SKM-1 treated with dmso at 0.1 percent for 144 hours (cell line): ENCODE results near the gene MEP1A.
"Not testable (repeated sequence)": the region's sequence is repeated elsewhere in the genome, so short reads cannot be mapped to it uniquely, and the experiment has no call there.

ENCODE experiments used
- DNase-seq: peaks from one replicate; lab custom pipeline; 2025; ENCODE audit not compliant: unreplicated experiment; lab: John Stamatoyannopoulos, UW

The MEP1A gene

DNA sequence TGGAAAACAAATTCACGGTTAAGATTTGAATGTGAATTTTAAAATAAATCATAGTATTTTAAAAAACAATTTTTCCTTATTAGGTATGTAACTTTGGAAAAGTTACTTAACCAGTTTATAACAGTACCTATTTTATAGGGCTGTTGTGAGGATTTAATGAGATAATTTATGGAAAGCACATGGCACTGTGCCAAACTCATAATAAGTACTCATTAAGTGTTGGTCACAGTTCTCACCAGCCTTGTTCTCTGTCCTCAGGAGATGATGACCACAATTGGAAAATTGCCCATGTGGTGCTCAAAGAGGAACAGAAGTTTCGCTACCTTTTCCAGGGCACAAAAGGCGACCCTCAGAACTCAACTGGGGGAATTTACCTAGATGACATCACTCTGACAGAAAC lies 39.6 kb downstream of the MEP1A start:
- DNase-seq: no peak

DNA sequence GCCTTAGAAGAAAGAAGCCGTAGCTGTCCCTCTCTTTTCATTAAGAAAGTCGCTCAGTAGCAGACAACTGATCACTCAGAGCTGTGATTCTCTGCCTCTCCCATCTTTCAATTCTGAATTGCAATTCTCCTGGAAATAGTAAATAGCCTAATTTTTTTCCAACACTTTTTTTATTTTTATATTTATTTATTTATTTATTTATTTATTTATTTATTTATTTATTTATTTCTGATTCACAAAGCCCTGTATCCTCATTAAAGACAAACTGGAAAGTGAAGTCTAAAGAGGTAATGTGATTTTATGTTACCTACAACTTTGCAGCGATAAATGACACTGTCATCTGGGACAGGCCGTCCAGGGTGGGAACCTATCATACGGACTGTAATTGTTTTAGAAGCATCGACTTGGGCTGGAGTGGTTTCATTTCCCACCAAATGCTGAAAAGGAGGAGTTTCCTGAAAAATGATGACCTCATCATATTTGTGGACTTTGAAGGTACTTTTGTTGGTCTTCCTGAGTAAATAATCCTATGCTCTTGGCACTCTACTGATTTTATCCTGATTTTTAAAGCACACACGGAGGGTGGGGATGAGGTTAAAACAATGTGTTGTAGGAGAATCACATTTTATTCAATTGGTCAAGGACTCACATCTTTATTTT lies 41.2 kb downstream of the MEP1A start:
- not testable (repeated sequence) for DNase-seq

DNA sequence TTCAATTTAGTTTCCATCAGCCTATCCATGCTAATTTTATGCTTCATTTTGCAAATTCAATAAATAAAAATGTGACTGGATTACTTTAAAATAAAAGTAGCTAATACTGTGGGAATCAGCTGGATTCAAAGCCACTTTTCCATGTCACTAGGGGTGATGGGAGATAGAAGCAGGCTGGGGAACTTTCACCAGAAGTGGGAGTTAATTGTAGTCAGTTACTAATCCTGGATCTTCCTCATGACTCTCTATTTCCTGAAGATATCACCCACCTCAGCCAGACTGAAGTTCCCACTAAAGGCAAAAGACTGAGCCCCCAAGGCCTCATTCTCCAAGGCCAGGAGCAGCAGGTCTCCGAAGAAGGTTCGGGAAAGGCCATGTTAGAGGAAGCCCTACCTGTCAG lies 41.8 kb downstream of the MEP1A start:
- not testable (repeated sequence) for DNase-seq

DNA sequence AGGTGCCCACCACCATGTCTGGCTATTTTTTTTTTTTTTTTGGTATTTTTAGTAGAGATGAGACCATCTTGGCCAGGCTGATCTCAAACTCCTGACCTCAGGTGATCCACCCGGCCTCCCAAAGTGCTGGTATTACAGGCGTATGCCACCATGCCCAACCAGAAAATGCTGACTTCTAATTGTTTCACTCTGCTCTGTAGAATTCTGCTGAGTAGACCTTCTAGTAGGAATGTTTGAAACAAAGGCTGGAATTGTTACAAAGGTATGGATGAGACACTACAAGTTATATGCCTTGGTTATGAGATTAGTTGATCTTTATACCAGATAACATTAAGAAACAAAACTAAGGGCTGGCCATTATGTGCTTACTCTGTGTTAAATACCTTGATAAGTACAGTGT lies 44.8 kb downstream of the MEP1A start:
- no peak for DNase-seq

DNA sequence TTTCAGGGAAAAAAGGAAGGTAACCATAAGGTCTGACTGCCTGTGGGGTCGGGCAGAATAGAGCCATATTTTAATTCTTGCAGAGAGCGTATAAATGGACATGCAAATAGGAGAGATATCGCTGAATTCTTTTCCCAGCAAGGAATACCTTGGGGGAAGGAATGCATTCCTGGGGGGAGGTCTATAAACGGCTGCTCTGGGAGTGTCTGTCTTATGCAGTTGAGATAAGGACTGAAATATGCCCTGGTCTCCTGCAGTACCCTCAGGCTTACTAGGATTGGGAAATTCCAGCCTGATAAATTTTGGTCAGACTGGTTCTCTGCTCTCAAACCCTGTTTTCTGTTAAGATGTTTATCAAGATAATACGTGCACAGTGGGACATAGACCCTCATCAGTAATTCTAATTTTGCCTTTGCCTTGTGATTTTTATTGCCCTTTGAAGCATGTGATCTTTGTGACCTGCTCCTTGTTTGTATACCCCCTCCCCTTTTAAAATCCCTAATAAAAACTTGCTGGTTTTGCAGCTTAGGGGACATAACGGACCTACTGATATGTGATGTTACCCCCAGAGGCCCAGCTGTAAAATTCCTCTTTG lies 49.2 kb downstream of the MEP1A start:
- DNase-seq: not testable (repeated sequence)

DNA sequence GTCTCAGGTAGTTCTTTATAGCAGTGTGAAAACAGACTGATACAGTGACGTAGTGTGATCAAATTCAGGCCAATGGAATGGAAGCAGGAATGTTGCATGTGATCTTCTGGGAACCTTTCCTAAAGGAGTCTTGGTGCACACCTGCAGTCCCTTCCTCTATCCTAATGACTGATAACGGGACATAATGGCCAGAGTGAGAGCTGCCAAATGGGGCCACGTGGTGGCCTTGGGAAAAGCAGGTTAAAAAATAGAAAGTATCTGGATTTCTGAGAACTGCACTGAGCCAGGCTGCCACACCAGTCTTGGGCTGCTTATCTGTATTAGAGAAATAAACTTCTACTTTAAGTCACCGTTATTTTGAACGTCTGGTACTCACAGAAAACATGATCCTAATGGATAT lies 51.9 kb downstream of the MEP1A start:
- DNase-seq: no peak

DNA sequence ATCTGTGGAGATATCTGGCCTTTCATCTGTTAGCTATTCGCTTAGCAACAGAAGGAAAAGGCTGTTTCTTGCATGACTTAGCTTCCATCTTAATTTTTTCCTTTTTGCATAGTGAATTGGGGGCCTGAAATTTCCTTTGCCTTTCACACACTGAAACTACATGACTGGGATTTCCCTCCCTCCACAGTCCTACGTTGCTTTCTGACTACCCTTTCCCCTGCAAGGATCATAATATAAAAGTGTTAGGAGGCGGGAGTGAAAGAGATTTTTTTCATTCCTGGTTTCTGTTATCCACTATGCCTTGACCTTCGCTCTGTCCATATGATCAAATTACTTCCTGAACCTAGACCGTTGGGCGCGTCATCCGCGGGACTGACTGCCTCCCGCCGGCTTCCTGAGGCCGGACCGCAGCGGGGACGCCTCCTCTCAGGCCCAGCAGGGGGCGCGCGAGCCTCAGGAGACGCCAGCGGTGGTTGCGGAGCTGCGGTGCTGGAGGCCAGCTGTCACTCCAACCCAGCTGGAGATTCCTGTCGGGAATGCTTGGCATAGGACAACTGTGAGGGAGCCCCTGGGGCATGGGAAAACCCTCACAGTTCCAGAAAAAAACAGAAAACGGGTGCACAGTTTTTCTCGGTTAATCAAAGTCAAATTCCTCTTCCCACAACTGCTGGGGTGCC lies 55.6 kb downstream of the MEP1A start:
- DNase-seq: peak; percentile 60

DNA sequence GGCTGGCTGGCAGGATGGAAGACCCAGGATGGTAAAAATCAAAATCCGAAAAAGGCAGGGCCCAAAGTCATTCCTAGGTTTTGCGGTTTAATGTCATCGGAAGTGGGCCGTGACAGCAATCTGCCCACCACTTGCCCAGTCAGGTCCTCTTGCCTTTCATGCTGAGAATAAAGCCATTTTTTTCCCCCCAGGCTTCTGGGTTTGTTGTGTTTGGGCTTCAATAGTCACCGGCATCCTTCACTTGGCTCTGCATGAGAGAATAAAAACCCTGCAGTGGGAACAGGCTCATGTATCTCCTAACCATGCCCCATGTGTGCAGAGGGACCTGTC lies 56.1 kb downstream of the MEP1A start:
- DNase-seq: no peak

DNA sequence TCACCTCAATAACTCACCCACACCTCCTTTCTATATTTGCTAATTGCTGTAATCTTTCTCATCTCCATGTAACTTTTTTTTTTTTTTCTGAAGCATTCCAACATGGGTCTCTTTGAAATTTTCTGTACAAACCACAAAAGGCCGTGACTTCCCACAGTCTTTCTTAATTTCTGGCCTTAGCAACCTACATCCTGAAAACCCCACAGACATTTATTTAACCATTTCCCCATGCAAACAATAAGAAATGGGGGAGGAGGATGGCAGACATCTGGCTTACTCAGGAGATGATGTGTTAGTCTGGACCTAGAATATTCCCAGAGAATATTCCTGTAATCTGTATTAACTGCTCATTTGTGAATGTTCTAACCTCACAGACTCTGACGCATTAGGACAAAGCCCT lies 57.6 kb downstream of the MEP1A start:
- peak; percentile 9 for DNase-seq

DNA sequence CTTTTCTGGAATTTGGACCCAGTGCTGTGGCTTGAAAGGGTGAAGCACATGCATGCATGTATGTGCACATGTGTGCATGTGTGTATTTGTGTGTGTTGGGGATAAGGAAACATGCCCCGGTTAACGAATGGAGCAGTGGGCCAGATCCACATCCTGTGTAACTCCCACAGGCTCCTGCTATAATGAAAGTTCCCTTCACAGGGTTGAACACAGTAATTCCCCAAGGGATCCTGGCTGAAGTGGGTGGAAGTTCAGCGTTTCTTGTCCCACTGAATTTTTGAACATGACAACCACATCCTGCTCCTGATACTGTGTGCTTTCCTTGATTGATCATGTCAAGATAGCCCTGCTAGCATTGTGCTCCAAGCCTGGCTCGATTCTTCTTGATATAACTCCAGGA lies 58.4 kb downstream of the MEP1A start:
- DNase-seq: not testable (repeated sequence)

DNA sequence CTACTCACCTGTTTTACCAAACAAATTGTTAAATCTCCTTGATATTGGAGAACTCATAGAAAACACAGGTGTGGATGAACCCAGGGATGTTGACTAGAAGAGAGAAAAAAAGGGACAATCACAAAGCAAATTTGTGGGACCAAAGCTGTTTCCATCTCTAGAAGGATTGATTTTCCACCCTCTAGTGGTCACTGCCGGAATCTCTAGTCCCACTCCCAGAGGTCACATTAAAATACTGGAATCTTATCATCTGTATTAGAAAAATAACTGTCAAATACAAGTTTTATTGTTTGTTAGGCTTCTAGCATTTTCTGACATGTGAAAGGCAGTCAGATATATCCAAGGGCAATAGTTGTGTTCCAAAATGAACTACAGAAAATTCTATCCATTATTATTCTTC lies 62.8 kb downstream of the MEP1A start:
- DNase-seq: peak; percentile 15

DNA sequence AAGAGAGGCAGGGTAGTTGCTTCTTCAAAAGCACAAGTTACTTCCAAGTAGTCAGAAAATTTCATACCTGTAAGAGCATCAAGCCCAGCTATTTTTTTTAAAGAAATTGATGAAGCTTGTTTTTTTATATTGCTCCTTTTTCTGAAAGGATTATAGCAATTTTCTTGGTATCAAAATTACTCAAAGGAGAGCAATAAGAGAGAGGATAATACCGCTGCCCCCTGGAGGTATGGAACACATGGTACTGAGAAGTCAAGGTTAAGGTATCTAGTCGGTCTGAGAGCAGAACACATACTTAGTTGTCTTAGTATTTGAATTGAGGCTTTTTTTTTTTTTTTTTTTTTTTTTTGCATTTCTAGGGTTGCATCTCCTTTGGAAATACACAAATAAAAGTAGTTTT lies 69.2 kb downstream of the MEP1A start:
- DNase-seq: no peak

DNA sequence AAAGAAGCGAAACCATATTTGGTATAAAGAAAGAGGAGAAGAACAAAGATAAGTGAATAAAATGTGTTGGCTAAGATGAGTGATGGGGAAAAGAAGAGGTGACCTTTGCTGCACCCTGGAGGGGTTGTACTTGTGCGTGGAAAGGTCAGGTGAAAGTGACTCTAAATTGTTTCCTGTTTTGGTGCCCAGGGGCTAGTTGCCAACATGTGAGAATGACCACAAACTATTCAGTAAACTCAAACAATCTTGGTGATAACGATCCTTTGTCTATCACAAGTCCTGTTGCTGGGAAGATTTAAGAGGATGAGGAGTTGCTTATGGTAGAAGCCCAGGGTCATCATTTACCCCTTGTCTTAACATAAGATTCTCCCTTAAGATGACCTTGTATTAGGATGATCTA lies 70.6 kb downstream of the MEP1A start:
- DNase-seq: no peak

DNA sequence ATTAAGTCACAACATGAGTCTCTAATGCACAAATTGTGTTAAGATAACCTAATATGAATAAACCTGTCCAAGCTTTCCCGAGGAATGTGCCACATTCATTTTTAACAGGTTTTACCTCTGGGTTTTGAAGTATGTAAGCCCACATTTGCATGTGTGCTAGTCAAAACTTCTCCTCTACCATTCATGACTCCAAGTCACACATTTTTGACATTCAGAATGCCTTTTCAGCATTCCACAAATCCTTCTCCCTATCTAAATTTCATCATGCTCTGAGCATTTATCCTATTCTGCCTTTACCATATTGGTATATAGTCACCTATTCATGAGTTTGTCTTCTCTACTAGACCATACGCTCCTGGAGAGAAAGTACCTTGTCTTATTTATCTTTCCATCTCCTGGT lies 72.0 kb downstream of the MEP1A start:
- no peak for DNase-seq

DNA sequence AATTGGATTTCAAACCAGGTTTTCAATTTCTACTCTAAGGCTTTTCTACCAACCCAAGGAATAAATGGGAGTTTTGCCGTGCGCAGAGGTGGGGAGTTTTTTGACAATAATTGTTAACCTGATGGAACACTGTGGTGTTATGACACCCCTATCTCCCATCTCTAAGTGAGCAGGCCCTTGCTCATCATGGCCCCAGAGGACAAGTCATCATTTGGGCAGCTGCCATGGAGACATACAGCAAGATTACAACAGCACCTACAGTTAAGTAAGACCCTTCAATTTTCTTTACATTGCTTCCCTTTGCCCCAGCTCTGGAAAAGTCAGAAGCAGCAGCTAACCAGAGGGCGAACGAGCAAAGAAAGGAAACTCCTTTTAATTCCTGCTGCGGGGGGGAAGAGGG lies 74.2 kb downstream of the MEP1A start:
- no peak for DNase-seq

DNA sequence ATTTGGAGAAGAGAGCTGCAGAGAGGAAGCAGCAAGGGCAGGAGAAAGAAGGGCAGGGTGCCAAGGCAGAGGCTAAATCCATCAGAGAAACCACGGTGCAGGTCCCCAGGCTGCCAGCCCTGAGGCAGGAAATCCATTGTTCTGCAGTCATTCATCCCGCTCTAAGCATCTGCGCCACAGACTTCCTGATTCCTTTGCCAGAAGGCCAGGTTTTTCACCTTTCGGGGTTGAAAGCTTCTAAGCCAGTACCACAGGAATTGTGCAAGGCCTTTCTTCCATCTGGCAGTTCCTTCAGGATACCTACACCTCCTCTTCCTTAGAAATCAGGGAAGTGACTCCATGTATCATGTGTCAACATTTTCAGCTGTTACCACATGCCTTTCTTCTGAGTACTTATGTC lies 82.9 kb downstream of the MEP1A start:
- no peak for DNase-seq

DNA sequence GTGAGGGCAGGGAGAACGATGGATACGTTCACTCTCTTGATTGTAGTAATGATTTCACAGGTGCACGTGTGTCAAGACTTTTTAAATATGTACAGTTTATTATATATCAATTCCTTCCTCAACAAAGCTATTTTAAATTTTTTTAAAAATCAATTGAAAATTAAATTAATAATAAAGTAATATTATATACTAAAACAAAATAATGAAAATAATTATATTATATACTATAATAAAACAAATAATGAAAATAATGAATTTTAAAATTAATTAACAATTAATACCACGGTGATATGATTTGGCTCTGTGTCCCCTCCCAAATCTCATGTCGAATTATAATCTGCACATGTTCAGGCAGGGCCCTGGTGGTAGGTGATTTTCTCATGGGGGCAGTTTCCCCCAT lies 85.8 kb downstream of the MEP1A start:
- DNase-seq: no peak

DNA sequence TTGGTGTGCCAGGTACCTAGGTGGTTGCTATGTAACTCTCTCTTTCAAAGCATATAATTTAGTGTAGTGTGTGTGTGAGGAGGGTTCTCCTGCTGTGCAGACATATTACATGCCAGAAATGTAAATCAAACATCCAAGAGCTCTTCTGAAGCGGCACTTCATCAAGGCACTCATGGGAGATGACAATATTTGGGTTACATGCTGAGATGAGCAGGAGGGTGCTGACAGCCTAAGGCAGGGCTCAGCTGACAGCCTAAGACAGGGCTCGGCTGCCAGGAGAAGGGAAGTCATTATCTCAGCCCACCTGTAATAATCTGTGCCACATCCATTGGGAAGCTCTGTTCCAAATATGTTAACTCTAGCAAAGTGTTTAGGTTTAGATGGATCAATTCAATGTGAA lies 89.5 kb downstream of the MEP1A start:
- DNase-seq: no peak

DNA sequence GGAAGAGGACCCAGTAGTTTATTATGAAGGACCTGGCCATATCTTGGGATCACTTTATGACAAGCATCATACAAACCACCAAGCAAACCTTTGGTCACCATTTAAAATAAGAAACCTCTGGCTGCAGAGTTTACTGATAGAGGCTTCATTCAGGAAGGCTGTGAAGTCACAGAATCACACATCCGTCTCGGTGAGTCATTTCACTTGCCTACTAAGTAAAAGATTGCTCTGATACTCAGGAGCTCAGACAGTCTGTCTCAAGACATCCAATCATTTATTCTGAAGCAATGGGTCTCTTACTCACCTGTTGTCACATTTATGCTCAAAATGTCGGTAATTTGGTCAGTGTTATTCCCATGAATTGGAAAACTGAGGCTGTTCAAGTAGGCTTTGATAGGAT lies 94.8 kb downstream of the MEP1A start:
- no peak for DNase-seq

DNA sequence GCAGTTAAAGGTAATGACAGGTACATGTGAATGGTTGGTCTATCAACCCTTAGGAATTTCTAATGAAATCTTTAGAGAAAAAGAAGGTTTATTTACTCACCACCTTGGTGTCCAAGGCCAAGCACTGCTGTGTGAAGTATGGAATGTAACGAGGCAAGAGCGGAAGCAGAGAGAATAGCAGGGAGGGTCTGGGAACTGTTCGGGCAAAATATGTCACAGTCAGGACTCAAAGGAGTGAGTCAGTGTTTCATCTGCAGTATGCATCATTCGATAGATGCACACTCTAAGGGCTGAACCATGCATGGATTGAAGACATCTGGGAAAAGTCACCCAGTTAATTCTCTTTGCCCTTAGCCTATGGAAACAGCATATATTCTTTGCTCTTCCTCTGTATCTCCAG lies 95.4 kb downstream of the MEP1A start:
- no peak for DNase-seq
